SHP77 (cell line): ENCODE data around the gene HSPA1A.
"Not testable (repeated sequence)": the region's sequence is repeated elsewhere in the genome, so short reads cannot be mapped to it uniquely, and the experiment has no call there.

ENCODE experiments used
- DNase-seq, 2 experiments: peaks; one replicate each; lab custom pipeline; 2025; lab: John Stamatoyannopoulos, UW

HSPA1A gene

GRCh38 chr6:31836474-31837368 lies 21.4 kb downstream of the HSPA1A start:
- DNase-seq: no peak

DNA sequence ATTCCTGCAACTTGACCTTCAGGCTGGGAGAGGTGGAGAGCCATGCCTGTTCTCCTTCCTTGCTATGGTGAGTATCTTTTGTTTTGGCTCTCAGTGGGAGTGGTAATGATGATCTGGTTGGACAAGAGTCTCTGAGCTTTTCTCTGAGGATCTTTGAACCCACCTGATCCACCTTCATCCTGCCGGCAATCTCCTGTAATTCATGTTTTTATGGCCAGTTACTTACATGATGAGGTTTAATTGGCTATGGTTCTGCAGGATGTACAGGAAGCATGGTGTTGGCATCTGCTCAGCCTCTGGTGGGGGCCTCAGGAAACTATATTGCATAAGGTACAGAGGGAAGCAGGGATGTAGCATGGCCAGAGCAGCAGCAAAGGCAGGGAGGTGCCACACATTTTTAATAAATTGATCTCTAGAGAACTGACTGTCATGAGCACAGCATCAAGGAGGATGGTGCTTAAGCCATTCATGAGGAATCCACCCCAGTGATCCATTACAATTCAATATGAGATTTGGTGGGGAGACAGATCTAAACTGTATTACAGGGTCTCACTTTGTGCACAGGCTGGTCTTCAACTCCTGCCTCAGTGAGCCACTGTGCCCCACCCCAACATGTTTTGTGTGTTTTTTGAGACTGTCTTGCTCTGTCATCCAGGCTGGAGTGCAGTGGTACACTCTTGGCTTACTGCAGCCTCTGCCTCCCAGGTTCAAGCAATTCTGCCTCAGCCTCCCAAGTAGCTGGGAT lies 22.2 kb downstream of the HSPA1A start:
- no peak for DNase-seq

GRCh38 chr6:31838114-31838553 lies 22.8 kb downstream of the HSPA1A start:
- not testable (repeated sequence) for DNase-seq

DNA sequence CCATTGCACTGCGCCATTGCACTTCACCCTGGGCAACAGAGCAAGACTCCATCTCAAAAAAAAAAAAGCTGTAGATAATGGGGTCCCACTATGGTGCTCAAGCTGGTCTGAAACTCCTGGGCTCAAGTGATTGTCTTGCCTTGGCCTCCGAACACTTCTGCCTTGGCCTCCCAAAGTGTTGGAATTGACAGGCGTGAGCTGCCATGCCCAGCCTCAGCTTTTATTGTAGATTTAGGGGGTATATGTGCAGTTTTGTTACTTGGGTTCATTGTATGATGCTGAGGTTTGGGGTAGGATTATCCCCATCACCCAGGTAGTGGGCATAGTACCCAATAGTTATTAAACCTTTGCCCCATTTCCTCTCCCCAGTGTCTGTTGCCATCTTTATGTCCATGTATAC lies 23.6 kb downstream of the HSPA1A start:
- no peak for DNase-seq

DNA sequence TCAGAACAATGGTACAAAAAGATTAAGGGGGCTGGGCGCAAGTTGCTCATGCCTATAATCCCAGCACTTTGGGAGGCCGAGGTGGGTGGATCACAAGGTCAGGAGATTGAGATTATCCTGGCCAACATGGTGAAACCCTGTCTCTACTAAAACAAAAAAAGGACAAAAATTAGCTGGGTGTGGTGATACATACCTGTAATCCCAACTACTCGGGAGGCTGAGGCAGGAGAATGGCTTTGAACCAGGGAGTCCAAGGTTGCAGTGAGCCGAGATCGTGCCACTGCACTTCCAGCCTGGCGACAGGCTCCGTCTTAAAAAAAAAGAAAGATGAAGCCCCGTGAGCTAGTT lies 24.4 kb downstream of the HSPA1A start:
- DNase-seq: not testable (repeated sequence)

GRCh38 chr6:31842053-31842452 lies 26.7 kb downstream of the HSPA1A start:
- DNase-seq: no peak

- no peak for DNase-seq
Measured at GRCh38 chr6:31844507-31844906, 29.2 kb downstream of the HSPA1A start.

GRCh38 chr6:31847276-31847978 lies 32.1 kb downstream of the HSPA1A start:
- no peak for DNase-seq

DNA sequence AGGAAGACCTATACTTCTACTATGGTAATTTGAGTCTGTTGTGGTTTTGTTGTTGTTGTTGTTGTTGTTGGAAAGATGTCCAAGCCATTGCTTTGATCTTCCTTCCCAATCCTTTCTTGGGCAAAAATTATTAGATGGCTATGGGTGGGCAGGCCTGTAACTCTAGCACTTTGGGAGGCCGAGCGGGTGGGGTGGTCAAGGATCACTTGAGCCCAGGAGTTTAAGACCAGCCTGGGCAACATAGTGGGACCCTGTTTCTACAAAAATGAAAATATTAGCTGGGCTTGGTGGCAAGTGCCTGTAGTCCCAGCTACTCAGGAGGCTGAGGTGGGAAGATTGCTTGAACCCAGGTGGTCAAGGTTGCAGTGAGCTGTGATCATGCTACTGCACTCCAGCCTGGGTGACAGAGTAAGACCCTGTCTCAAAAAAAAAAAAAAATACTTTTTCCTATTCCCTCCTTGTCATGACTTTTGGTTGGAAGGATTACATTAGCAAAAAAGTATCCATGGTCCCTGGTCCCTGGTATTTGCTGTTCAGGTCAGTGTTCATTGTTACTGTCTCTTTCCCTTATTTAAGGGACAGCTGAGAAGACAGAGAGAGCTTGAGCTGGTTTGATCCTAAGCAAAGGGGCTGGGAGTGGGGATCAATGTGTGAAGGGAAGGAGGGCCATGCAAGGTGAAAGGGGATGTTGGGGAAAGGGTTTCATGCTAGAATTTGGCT lies 35.6 kb downstream of the HSPA1A start:
- no peak for DNase-seq

DNA sequence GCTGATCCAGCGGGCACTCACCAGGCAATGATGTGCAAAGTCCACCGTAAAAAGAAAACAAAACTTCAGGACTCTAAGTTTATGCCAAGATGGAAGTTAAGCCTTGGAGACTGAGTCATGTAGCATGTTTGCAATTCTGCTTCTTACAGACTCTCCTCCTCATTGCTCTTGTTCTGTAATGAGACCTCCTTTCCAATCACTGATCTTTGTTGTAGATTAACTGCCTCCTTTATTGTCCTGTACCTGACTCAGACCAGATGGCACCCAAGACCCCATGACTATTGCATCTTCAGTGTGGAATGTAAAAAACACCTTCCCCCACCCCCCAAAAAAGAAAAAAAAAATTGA lies 36.1 kb downstream of the HSPA1A start:
- no peak for DNase-seq

- not testable (repeated sequence) for DNase-seq
Measured at GRCh38 chr6:31851980-31852718, 36.8 kb downstream of the HSPA1A start.

DNA sequence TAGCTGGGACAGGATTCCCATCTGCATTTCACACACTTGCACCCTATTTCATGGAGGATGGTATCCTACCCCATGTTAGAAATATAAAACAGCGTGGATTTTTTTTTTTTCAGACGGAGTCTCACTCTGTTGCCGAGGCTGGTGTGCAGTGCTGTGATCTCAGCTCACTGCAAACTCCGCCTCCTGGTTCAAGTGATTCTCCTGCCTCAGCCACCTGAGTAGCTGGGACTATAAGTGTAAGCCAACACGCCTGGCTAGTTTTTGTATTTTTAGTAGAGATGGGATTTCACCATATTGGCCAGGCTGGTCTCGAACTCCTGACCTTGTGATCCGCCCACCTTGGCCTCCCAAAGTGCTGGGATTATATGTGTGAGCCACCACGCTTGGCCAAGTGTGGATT lies 42.4 kb downstream of the HSPA1A start:
- not testable (repeated sequence) for DNase-seq

GRCh38 chr6:31858707-31859106 lies 43.4 kb downstream of the HSPA1A start:
- DNase-seq: no peak

- no peak for DNase-seq
Measured at GRCh38 chr6:31859923-31860322, 44.6 kb downstream of the HSPA1A start.

GRCh38 chr6:31860349-31860748 lies 45.0 kb downstream of the HSPA1A start:
- DNase-seq: no peak

DNA sequence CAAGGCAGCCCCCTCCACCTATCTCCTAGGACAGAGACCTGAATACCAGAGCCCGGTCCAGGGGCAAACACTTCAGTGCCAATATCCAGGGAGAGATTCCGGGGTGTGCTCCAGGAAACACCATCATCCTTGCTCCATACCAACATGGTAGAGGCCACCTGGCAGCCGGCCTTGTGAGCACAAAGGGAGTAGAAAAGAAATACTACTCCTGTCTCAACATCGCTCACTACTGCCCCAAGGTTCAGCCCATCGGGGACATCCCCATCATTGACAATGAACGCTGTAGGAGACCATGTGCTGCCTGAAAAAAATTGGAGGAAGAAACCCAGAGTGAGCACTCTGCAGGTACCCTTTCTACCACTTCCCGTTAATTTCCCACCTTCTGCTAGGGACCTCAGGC lies 45.8 kb downstream of the HSPA1A start:
- no peak for DNase-seq

DNA sequence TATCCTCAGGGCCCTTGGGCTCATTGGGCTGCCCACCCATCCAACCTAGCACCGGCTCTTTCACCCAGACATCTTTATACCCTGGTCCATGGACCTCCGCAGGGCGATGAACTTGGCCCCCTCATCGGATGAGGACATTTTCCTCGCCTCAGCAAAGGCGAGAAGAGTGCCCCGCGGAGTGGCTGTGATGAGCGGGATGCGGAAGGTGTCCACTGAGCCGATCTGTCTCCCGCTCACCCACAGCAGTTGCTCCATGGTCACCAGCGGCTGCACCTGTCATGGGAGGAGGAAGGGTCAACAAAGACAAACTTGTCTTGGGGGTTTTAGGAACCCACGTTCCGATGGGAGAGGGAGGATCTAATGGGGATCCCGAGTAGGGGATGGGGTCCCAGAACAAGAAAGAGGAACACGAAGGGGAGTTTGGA lies 46.6 kb downstream of the HSPA1A start:
- DNase-seq: no peak

DNA sequence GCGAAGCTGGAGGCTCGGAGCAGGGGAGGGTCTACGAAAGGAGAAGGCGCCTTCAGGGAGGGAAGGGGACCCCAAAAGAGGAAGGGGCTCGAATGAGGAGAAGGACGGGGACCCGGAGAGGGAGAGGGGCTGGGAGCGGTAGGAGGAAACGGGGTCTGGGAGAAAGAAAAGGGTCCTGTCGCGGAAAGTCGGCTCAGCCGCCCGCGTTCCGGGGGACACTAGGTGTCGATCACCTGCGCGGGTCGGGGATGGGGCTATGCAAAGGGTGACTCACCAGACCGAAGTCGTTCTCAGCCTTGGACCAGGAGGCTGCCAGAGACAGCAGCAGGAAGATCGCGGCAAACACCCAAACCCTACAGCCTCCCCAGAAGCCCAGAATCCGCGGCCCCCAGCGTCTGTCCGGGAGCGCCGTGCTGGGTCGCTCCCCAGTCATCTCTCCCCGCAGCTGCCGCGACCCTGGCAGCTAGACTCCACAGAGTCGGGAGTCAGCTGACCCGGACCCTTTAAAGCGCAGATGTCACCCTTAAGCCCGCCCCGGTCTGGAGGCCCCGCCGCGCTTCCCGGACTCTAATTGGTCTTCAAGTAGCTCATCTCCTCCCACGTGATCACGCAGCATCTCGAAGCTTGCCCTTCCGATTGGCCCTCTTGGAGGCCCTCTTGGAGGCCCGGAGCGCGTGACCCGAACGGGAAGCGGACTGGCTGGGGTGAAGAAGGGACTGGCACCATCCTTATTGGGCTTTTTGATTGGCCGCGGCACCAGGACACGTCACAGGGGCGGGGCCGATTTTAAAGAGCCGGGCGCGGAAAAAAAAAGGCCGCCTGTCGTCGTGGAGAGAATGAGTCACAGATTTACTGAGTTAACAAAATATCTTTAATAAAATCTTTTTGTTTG lies 47.2 kb downstream of the HSPA1A start, which contains the start of gene NEU1:
Gene NEU1, minus strand, starts transcription at position 478 of the 892 bp plus-strand sequence. Its CDS starts 45 bp downstream, at position 433.
- DNase-seq: peak; percentile 100

- not testable (repeated sequence) for DNase-seq
Measured at GRCh38 chr6:31864123-31864562, 48.8 kb downstream of the HSPA1A start.

GRCh38 chr6:31864818-31865204 lies 49.5 kb downstream of the HSPA1A start:
- no peak for DNase-seq
